GM18951 (cell line): ENCODE data around the gene XCL1.
"Not testable (repeated sequence)": the region's sequence is repeated elsewhere in the genome, so short reads cannot be mapped to it uniquely, and the experiment has no call there.

ENCODE experiments used
- POLR2A ChIP-seq: IDR thresholded peaks from 4 replicates; pipeline ENCODE4 v1.6.1; 2011; ENCODE audit warnings: mild to moderate bottlenecking; ENCODE audit not compliant: insufficient read length, insufficient read depth; ENCODE audit errors: extremely low read depth
- in situ Hi-C: fragments of 300-500 bp; cut with MboI; formaldehyde crosslinking; loops from one replicate; pipeline ENCODE4 v1.12.0; 2022; ENCODE audit warnings: low sequenced_read_pairs, mixed read lengths, inconsistent platforms; ENCODE audit not compliant: unreplicated experiment

Gene XCL1

DNA sequence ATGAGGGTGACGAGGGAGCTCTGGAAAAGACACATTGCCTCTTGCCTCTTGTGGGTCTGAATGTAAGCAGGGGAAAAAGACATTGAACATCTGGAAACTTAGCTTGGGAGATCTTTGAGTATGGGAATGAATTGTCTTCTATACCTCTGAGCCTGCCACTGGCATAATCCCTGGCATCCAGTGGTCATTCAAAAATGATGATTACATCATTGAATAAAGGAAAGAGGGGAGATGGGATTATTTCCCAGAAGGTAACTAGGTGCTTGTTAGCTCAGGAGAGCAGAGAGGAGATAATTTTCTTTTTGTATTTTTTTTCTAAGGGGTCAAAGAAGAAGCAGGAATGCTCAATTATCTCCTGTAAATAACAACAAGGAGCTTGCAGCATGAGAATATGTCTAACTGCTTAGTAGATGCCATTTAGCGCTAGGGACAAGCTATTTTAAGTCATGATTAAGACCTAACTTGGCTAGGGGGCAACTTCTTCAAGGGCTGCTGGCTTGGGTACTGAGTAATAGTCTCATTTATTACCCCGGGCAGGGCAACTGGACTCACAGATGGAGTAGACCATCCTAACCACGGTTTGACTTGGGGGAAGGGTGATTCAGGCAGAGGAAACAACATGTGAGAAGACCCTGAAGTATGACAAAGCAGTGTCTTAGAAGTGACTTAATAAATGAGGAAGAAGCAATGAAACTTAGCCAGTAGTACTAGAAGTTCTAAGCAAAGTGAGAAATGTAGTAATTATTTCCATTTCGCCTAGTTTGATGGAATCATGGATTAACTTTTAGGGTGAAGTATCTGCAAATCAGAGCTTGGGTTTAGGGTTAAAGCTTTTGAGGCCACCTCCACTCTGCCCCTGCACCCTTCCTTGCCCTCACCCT is 21.6 kb upstream of the XCL1 start:
- in situ Hi-C loops, result no loop called here
- no peak for TF ChIP-seq POLR2A

DNA sequence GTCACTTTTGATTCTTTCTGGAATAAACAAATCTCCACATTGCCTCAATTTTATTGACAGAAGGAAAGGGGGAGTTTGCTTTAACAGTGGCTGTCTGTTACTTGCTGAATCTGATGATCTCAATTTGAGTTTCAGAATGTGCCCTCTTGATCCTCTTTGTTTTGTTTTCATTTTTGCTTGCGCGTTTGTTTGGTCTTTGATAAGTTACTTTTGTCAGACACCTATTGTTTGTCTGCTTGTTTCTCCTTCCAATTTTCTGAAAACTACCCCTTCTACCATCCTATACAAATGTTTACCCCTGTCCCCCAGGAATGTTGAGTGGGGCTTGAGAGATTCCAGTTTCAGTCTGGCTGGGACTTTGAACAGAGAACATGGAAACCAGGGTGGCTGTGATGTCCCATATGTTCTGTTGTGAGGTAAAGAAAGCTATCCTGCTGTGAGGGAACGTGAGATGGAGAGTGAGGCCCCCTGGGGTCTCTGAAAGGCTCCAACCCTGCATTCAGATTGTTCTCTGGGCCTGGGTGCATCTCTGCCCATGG is 20.8 kb upstream of the XCL1 start:
- in situ Hi-C loops, result no loop called here
- TF ChIP-seq POLR2A, result no peak

DNA sequence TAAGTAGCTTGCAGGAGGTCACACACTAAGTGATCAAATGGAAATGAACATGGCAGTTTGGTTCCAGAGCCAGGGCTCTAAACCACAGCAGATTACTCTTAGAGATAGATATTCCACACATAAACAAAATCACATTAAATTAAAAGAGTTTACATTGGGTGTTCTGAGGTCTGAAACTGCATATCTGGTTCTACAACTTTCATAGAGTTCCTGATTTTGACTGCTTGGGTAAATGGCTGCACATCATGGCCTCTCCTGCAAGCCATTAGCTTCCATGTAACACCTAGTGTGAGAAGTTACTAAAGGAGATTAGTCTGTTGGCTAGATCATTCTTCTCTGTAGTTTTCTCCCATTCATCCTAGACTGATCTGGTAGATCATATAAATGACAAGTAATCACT is 19.8 kb upstream of the XCL1 start:
- no peak for TF ChIP-seq POLR2A
- in situ Hi-C loops, result no loop called here

DNA sequence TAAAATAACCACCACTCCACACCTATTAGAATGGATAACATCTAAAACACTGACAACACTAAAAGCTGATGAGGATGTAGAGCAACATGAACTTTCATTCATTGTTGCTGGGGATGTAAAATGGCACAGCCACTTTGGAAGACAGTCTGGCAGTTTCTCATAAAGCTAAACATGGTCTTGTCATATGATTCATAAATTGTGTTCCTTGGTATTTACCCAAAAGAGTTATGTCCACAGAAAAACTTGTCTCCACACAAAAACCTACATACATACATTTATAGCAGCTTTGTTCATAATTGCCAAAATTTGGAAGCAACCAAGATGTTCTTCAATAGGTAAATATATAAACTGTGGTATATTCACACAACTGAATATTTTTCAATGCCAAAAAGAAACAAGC is 16.0 kb upstream of the XCL1 start:
- TF ChIP-seq POLR2A, result no peak
- in situ Hi-C loops, result loop anchor here (10.0 kb wide), 1 partner anchor 116 kb away; no protein-coding TSS in a partner anchor

DNA sequence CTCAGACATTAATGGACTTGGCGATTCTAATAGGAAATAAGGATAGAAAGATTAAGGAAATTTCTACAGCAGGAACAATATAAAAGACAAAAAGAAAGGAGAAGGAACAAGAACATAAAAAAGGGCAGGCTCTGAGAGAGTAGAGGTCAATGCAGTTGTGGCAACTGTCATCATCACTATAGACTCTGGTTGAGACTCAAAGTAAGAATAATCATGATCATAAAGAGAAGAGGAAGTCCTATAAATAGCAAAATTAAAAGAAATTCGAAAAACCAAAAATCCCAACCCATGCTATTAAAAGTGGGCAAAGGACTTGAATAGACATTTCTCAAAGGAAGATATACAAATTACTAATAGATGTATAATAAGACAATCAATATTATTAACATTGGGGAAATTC is 14.4 kb upstream of the XCL1 start:
- in situ Hi-C loops, result loop anchor here (10.0 kb wide), 1 partner anchor 117 kb away; no protein-coding TSS in a partner anchor
- no peak for TF ChIP-seq POLR2A

DNA sequence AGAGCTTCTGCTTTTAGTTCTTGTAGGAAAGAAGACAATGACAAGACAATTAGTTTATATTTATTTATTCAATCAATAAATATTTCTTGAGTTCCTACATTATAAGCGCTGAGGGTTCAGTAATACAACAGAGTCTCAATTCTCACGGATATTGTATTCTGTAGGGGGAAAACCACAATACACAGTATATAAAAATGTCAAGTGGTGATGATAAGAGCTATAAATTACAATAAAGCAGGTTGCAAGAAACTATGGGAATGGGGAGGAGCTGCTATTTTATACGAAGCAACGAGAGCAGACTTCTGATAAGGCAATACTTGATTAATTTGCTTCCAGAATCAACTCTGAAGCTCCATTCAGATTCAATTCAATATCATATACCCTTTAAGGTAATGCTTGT is 10.6 kb upstream of the XCL1 start:
- in situ Hi-C loops, result loop anchor here (10.0 kb wide), 1 partner anchor 121 kb away; no protein-coding TSS in a partner anchor
- TF ChIP-seq POLR2A, result no peak

DNA sequence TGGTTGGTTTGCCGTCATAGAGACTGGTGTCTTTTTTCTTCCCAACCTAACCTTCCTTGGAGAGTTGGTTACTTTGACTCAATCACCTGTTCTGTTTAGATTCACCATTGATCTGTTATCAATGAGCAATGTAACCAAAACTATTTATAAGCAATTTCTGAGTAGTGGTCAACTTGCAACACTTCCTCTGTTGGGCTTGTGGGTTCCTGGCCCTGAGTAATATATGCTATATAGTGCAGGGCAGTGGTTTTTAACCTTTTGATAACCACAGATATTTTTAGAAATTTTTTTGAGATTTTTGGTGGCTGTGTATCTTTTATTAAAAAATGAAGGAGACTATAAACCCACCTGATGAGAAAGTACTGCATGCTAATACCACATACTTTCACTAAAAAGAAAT is 9.4 kb upstream of the XCL1 start:
- in situ Hi-C loops, result loop anchor here (10.0 kb wide), 1 partner anchor 122 kb away; no protein-coding TSS in a partner anchor
- no peak for TF ChIP-seq POLR2A

DNA sequence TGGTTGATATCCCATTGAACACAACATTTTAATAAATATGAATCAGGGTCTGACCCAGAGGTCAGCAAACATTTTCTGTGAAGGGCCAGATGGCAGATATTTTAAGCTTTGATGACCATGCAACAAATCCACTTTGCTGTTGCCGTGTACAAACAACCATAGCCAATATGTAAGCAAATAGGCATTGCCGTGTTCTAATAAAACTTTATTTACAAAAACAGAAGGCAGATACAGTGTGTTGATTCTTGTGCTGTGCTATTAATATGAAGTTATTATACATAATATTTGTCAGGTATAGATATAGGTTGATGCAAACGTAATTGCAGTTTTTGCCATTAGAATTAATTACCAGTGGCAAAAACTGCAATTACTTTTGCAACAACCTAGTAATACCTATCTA is 8.8 kb upstream of the XCL1 start:
- TF ChIP-seq POLR2A, result no peak
- in situ Hi-C loops, result loop anchor here (10.0 kb wide), 1 partner anchor 123 kb away; no protein-coding TSS in a partner anchor

DNA sequence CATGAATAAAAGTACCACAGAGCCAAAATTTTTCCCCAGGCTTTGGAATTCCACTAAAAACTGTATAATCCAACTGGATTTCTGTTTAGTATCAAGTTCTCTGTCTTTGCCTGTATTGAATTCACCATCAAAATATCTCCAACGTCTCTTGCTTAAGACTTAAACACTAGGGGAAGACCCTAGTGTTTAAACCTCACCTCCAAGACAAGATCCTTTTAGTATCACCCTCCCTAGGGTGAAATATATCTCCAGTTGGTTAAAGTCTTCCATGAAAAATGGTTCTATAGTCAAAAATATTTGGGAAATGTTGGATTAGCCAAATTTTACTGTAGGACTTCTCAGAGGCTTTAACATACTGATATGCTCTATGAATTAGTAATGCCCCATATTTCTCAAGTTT is 8.1 kb upstream of the XCL1 start:
- no peak for TF ChIP-seq POLR2A
- in situ Hi-C loops, result loop anchor here (10.0 kb wide), 1 partner anchor 124 kb away; no protein-coding TSS in a partner anchor

DNA sequence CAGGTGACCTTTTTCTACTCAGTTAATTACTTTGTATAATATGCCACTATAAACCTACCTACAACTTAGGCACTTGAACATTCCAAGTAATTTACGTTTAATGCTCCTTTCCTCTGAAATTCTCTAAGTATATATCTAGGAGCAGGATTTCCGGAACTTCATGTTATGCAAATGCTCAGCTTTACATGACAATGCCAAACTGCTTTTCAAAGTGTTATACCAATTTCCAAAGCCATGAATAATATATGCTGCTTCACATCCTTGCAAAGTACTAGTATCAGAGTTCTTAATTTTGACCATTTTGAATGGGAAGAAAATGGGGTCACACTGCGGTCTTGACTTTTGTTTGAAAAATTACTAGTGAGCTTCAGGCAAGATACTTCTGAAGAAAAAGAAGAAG is 5.8 kb upstream of the XCL1 start:
- no peak for TF ChIP-seq POLR2A
- in situ Hi-C loops, result no loop called here

DNA sequence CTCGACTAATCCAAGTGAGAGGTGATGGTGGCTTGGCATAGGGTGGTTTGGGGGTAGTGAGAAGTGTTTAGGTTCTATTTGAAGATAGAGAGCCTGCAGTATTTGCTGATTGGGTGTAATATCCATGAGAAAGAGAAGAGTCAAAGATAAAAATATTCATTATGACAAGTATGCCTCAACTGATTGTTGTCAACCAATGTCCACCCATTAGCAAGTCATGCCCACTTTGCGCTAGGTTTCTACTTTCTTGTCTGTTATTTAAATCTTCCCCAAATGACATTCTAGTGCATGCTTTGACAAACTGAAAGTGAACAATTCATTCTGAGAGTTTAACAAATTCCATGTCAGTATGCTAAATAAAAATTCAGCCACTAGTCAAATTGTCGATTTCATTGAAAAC is 3.8 kb upstream of the XCL1 start:
- in situ Hi-C loops, result no loop called here
- no peak for TF ChIP-seq POLR2A

DNA sequence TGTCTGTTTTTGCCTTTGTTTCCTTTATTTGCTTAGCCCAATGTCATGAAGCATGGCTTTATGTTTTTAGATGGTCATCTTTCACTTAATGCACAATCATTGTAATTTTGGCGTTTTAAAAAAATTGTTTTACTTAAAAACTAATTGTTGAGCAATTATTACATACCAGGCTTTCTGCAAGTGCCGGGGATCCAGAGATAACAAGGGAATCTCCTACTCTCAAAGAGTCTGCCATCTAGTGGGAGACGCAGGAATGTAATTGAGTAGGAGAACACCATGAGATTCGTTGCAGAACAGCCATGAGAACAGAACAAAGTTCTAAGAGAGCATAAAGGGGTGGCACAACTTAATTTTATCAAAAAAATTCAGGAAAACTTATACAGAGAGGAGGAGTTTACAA is 2.2 kb upstream of the XCL1 start:
- in situ Hi-C loops, result not testable (repeated sequence)

DNA sequence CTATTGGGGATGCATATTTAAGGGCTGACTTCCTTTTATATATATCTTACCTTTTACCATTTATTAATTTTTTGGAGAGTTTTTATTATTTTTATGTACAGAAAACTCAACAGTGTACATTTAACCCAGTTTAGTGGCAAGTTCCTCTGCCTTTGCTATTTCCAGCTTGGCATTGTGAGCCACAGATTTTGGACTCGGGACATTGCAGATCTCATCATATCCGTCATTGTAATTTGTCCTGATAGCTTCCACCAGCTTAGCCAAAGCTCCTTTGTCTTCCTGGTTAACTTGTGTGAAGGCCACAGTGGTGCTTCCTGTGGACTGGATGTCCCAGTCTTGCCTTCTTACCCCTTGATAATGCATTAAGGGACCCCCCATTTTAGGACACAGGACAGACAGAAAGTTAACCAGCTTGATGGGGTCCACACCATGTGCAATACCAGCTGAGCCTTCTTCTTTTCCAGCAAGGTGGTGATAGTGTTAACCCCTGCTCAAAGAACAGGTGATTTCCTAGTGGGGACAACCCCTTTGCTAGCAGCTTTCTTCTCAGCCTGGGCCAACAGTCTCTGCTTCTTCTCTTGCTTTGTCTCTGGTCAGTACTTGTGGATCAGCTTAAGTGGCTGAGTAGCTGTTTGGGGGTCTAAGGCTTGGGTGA is 2.3 kb downstream of the XCL1 start:
- in situ Hi-C loops, result not testable (repeated sequence)

DNA sequence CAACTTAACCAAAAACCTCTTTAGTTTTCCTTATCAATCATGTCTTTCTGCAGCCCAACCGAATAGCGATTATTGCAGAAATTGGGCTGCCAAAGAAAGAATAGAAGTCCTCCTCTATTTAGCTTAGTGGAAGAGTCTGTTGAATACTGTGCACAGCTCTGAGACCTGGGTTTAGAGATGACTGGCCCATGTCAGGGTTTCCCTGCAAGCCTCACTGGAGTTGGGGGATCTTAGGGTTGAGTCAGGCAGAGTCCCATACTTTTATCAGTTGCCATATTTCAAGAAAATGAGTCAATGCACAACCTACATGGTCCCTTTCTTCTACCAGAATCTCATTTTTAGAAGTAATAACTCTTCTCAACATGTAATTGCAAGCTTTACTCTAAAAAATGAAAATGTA is 3.9 kb downstream of the XCL1 start:
- in situ Hi-C loops, result loop anchor here (10.0 kb wide), 1 partner anchor 145 kb away; no protein-coding TSS in a partner anchor

DNA sequence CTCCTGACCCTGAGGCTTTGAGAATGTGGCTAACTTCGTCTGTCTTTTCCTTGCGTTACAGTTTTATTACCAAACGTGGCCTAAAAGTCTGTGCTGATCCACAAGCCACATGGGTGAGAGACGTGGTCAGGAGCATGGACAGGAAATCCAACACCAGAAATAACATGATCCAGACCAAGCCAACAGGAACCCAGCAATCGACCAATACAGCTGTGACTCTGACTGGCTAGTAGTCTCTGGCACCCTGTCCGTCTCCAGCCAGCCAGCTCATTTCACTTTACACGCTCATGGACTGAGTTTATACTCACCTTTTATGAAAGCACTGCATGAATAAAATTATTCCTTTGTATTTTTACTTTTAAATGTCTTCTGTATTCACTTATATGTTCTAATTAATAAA is 4.6 kb downstream of the XCL1 start:
- in situ Hi-C loops, result loop anchor here (10.0 kb wide), 1 partner anchor 146 kb away; no protein-coding TSS in a partner anchor
